SHP77 treated with DMSO at 0.1 percent for 48 hours (cell line): ENCODE data around the gene SMPDL3B.
"Not testable (repeated sequence)": the region's sequence is repeated elsewhere in the genome, so short reads cannot be mapped to it uniquely, and the experiment has no call there.

ENCODE experiments used
- DNase-seq: peaks from one replicate; lab custom pipeline; 2025; lab: John Stamatoyannopoulos, UW

The SMPDL3B gene

GRCh38 chr1:27970401-27970800 lies 35.6 kb downstream of the SMPDL3B start:
- DNase-seq: no peak

DNA sequence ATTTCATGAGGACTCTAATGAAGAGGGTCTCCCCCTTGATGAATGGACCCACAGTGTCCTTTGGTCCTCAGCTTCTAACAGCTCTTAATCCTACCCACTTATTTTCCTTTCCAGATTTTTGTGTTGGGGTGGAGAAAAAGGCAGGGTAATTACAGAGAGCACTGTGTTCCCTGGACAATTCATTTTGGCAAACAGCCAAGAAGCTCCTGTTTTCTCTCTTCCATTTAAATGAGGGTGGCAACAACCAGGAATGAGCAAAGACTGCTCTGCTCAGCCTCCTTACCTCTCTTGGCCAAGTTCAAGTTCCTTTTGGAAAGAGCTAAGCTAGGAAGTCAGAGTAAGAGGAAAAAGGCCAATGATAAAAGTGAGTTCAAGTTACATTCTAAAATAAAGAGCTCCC lies 36.9 kb downstream of the SMPDL3B start:
- DNase-seq: no peak

DNA sequence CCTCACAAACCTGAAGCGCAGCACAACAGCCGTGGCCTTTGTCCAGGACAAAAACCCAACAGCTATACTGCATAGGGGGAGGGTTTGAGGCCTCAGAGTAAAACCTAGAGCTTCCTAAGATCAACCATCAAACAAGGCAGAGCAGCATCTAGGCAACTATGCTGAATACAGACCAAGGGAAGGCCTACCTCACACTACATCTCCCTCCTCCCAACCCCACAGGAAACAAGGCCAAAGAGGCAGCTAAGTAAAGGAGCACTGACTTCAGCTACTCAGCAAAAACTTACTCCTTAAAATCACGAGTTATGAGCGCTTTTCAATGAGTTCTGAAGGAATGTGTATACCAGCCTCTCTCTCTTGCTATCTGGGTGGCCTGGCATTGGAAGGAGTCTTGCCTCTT lies 37.3 kb downstream of the SMPDL3B start:
- DNase-seq: no peak

GRCh38 chr1:27973771-27974416 lies 39.1 kb downstream of the SMPDL3B start:
- no peak for DNase-seq

DNA sequence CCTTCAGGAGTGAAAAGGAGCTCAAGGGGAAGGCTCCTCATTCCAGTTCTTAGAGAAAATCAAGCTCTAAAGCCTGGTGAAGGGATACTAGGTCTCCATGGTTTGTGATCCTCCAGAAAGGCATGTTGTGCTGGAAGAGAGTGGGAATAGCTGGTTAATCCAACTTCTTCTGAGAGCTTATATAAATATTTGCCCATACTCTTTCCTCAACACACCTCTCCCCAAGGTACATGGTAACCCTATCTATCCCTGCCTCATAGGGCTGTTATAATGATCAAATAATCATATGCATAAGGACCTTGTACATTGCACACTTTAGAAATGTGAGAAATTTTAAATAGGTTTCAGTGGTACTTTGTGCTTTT lies 39.6 kb downstream of the SMPDL3B start:
- no peak for DNase-seq

GRCh38 chr1:27979151-27979858 lies 44.5 kb downstream of the SMPDL3B start:
- DNase-seq: no peak

- no peak for DNase-seq
These were observed 45.0 kb downstream of the SMPDL3B start for GRCh38 chr1:27979859-27980201.

- no peak for DNase-seq
These were observed 45.5 kb downstream of the SMPDL3B start for GRCh38 chr1:27980216-27980845.

GRCh38 chr1:27981145-27981544 lies 46.3 kb downstream of the SMPDL3B start:
- DNase-seq: no peak

GRCh38 chr1:27990920-27991537 lies 56.2 kb downstream of the SMPDL3B start:
- DNase-seq: no peak

DNA sequence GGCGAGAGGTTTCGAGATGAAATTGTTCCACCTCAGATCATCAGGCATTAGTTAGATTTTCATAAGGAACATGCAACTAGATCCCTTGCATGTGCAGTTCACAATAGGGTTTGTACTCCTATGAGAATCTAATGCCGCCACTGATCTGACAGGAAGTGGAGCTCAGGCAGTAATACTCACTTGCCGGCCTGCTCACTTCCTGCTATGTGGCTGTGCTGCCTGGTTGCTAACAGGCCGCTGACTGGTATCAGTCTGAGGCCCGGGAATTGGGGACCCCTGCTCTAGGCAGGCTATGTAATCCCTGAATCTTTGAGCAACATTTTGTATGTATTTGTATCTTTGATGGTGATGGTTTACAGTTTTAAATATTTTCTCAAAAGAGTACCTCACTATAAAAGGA lies 57.5 kb downstream of the SMPDL3B start:
- DNase-seq: no peak

DNA sequence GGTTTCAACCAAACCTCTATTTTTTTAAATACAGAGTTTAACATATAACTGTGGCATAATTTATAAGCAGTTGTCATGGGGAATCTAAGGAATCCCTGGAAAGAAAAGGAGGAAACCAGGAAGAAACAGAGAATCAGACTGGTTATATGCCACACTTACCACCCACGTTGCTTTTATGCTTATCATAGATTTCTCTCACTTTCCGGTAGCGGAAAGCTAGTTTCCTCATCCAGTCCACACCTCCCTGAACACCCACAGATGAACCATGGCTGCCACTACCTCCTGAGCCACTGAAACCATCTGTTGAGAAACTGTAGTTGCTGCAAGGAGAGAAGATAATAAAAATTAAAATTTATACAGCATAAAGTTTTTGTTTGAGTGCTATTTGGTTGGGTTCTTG lies 58.4 kb downstream of the SMPDL3B start:
- no peak for DNase-seq

DNA sequence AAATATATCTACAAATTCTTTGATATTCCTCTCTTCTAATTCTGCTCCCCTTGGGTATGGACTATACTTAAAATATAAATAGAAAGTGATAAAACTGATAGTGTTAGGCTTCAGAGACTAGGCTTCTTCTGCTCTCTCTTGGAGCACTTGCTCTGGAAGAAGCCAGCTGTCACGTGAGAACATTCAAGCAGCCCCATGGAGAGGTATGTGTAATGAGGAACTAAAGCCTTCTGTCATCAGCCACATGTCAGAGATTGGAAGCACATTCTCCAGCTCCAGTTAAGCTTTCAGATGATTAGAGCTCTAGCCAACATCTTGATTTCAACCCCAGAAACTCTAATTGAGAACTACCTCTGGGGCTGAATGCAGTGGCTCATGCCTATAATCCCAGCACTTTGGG lies 59.3 kb downstream of the SMPDL3B start:
- DNase-seq: no peak

DNA sequence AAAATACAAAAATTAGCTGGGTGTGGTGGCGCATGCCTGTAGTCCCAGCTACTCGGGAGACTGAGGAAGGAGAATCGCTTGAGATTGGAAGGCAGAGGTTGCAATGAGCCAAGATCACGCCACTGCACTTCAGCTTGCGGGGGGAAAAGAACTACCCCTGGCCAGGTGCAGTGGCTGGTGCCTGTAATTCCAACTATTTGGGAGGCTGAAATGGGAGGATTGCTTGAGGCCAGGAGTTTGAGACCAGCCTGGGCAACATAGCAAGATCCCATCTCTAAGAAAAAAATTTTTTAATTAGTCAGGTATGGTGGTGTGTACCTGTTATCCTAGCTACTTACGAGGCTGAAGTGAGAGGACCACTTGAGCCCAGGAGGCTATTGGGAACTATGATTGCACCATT lies 59.7 kb downstream of the SMPDL3B start:
- DNase-seq: not testable (repeated sequence)

GRCh38 chr1:27999055-27999454 lies 64.3 kb downstream of the SMPDL3B start:
- no peak for DNase-seq

GRCh38 chr1:28002600-28002999 lies 67.8 kb downstream of the SMPDL3B start:
- DNase-seq: no peak

DNA sequence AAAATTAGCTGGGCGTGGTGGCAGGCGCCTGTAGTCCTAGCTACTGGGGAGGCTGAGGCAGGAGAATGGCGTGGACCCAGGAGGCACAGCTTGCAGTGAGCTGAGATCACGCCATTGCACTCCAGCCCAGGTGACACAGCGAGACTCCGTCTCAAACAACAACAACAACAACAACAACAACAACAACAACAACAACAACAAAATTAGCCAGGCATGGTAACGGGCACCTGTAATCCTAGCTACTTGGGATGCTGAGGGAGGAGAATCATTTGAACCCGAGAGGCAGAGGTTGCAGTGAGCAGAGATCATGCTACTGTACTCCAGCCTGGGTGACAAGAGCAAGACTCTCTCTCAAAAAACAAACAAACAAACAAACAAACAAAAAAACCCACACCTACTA lies 68.3 kb downstream of the SMPDL3B start:
- not testable (repeated sequence) for DNase-seq
